Measurements from ENCODE around the gene ZNF19.

Gene ZNF19

DNA sequence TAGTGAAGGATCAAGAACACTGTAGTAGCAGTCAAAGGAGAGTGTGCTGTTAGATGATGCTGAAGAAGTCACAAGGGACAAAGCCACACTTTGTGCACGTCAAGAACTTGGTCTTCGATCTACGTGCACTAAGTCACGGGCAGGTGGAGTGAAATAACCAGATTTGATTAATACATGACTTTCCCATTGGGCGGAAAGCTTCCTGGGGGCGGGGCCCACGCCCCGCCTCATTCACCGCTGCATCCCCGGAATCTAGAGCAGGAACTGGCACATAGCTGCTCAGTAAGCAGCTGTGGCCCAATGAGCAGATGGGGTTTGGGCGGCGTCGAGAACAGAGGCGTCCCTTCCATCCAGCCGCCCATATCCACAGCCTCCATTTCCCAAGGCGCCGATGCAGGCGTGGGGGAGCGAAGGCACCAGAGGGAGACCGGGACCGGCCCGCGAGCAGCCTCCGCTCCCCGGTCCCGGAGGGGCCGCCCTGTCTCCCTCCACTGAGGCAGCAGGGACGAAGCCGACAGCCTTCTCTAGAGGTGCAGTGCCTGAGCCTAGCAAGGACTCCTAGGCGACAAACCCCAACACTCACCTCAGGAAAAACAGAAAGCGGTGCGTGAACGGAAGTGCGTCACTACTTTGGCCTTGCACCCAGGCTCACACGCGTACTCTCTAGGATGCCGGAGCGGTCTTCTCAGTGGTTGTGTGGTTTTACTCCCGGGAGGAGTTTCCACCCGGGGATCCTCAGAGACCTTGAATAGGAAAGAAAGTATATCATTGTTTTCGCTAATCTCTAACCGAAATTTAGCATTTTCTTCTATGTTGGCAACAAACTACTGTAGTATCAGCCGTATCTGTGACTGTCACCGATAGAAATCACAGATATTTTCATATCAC, 4.9 kb downstream of the ZNF19 start:
- DNase-seq: peak; percentile 62

DNA sequence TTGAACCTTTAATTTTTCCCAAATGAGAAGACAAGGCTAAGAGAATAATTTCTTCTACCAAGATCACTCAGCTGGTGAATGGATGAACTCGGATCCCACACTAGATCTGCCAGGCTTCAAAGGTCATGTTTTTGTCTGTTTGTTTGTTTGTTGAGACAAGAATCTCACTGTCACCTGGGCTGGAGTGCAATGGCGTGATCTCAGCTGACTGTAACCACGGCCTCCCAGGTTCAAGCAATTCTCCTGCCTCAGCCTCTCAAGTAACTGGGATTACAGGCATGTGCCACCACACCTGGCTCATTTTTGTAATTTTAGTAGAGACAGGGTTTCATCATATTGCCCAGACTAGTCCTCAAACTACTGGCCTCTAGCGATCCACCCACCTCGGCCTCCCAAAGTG, 6.6 kb downstream of the ZNF19 start:
- DNase-seq: no peak

DNA sequence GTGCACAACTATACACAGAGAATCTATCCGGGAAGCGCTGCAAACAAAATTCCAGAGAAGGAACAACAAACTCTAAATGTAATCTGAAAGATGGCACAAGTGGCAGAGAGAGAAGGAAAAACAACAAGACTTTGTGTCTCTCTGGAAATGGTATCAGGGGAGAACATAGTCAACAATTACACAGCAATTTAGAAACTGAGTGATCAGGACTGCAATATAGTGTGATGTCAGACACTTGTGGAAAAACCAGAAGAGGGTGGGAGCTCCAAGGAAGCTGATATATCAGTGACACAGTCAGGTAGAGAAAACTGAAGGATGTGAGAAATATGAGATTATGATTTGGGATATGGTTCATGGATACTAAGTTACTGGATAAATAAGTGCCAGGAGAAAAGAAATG, 8.2 kb downstream of the ZNF19 start:
- DNase-seq: no peak

DNA sequence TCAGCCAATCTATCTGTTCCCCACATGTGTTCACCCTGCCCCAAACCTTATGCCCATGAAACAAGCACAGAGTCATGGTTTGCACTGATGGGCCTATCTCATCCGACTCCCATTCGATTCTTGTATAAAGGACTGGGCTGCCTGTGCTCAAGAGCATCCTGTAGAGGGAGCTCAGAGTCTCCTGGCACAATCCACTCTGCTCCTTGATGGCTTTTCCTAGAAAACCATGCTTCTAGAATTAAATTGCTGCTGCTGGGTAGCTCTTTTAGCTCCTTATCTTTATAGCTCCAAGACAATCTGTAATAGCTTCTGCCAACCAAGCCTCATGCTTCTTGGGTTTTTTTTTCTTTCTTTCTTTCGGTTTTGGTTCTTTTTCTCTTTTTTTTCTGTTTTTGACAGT, 9.7 kb downstream of the ZNF19 start:
- no peak for DNase-seq

DNA sequence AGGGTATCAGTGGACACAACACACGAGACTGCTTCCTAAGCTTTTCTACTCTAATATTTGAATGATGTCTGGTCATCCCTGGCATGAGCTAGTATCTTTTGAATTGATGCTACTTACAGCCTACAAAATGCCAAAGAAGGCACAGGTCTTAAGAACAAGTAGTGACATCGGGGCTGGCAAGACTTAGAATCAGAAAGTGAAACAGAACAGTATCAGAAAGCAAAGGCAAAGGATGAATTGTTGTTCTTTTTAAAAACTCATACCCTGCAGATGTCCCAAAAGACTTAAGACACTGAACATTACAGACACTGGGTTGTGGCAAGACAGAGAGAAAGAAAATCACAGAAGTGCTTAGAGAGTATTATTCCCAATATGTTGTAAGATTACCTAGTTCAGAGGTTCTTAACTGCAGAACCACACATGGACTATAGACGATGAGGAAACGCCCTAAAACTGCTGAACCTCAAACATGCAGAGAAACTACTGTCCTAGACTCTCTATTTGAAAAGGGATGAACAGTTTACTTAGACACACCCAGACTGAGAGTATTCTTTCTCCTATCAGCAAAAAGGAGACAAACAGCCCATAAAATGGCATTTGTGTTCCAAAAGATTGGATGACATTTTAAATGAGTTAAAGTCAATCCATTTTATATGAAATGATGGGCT, 12.5 kb downstream of the ZNF19 start:
- DNase-seq: no peak

DNA sequence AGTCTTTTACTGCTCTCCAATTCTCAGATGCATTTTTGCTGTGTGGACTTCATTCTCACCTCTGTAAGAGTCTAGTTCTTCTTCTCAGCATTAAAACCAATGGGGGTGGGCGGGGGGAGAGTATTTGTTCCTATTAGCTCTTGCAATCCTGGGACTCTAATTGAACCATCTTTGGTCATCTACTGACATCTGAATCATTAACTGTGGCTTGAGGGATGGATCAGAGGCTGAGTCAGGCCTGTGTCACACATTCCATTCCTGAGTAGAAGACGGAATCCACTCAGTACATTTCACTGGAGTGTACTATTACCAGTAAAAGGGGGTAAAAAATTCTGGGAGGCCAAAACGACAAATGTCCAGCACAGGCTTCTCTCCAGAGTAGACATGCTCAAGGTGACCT, 14.3 kb downstream of the ZNF19 start:
- DNase-seq: no peak

DNA sequence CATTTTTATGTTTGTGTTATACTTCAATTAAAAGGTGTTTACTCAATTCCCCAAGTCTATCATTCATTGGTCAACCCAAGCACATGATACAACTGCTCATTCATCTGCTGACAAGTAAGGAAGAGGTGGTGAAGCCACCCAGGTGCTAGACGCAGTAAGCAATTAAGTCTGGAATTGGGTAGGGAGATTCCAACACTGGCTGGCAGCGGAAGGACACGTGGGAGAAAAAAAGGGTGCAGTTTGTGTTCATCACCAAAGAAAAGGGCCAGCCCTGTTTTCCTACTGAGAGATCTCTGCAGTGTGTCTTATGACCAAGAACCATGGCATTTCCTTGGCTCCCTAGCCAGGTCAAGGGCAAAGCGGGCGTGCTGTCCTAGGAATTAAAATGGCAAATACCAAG, 15.2 kb downstream of the ZNF19 start:
- DNase-seq: no peak

DNA sequence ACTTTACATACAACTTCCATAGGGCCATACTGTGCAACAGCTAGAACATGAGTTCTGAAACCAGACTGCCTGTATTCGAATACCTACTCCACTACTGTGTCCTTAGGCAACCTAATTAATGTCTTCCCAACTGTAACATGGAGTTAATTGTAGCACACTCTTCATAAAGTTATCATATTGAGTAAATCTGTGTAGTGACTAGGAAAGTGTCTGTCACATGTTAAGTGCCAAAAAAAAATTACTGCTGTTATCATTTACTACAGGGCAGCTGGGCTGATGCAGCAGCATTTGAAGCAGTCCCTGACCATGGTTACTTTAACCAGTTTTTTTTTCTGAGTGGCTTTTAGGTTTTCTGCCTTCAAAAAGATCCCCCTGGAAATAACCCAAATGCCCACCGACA, 16.2 kb downstream of the ZNF19 start:
- DNase-seq: no peak

DNA sequence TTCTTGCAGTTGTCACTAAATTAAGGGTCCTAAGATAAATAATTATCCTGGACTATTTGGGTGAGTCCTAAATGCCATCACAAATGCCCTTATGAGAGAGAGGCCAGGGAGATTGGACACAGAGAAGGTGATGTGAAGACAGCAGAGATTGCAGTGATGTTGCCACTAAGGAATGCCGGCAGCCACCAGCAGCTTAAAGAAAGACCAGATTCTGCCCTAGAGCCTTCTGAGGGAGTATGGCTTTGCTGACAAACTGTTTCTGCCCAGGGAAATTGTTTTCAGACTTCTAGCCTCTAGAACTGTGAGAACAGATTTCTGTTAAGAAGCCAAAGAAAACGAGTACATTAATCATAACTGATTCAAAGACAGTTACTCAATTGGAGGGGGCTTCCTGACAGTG, 17.1 kb downstream of the ZNF19 start:
- no peak for DNase-seq

DNA sequence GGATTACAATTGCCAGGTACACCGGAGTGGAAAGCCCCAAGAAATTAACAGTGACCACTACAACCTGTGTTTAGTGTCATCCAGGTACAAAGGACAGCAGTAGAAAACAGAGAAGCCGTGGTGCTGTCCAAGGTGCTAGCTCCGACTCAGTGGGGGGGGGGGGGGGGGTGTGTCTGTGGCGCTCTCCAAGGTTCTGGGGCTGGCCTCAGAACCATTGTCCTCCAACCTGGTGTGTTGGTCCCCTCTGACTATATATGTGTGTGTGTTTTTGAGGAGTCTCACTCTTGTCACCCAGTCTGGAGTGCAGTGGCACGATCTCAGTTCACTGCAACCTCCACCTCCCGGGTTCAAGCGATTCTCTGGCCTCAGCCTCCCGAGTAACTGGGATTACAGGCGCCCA, 21.3 kb downstream of the ZNF19 start:
- DNase-seq: peak; percentile 27

DNA sequence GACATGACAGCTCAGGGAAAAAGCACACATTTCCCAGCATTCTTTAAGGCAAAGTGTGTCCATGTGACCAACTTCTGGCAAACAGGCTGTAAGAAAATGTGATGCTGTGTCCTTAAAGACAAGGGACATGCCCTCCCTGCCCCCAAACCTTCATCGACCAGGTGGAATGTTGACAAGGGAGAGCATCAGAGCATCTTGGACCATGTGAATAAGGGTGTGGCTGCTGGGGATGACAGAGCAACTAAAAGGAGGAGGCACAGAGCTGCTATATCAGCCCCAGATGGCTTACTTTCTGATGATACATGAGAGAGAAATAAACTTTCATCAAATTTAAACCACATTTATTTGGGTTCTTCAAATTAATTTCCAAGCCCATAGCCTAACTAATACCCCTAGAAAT, 24.9 kb downstream of the ZNF19 start:
- no peak for DNase-seq

DNA sequence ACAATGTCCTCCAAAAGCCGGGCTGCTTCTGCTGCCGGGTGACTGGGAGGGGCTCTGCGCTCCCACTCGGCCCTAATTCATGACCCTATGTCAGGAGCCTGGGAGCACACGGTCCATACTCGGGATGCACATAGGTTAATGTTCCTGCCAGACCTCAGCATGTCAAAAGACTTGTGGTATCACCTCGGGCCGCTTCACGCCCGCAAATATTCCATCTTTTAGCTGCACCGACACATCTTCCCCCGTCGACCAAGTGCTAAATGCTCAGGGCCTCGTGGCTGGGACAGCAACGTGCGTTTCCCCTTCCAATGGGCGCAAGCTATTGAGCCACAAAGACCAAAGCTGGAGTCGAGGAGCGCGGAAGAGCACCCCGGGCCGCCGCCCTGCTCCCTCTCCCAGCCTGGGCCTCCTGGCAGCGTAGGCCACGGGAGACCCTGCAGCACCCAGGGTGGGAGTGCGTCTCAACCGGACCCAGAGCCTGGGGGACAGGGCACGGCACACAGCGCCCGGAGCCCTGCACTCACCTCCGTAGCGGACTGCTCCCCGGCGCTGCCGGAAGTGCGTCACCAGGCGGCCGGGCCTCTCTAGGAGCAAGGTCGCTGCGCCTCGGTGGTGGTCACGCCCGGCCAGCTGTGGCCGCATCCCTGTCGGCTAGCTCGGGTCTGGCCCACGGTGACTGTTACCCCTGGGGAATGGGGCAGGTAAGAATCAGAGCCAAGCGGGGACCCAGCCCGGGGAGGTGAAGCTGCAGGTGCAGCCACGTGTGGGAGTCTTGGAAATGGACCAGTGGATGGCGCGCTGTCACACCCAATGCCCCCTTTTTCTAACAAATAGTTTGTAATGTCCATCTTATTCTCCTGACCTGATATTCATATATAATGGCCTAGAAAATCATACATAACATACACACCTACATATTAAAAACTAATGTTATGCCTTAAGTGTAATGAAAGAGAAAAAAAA, 27.2 kb downstream of the ZNF19 start, which contains the start of gene ZNF23:
ZNF23 (minus strand) TSS at position 562 of the 963 bp plus-strand sequence. CDS start 5,451 bp downstream, outside the sequence.
- DNase-seq: peak; percentile 75

DNA sequence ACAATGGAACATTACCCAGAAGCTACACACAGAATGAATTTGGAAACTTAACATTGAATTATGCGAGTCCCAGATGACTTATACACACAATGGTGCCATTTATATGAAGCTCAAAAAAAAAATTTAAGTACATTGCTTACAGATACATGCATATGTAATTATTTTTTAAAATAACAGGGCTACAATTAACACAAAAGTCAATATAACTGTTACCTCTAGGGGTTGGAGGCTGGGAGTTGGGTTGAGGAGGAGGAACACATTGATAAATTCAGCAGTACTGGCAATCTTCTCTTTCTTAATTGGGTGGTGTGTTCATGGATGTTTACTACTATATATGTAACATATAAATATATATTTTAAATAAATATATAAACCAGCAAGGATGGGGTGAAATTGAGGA, 28.2 kb downstream of the ZNF19 start:
- DNase-seq: no peak

DNA sequence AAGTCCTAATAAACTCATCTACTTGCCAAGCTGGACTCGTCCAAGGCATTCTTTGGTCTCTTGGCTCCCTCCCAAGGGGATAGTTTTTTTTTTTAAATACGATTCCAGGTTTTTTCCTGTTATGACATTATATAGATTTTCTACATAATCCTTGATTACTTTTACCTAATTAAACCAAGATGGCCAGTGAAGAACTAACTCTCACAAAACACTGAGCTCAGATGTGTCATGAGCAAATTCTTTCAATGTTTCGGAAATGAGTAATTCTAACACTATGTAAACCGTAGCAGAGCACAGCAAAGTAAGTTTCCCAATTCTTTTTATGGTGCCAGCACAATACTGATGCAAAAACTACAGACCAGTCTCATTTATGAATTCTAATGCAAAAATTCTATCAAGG, 28.9 kb downstream of the ZNF19 start:
- DNase-seq: no peak

DNA sequence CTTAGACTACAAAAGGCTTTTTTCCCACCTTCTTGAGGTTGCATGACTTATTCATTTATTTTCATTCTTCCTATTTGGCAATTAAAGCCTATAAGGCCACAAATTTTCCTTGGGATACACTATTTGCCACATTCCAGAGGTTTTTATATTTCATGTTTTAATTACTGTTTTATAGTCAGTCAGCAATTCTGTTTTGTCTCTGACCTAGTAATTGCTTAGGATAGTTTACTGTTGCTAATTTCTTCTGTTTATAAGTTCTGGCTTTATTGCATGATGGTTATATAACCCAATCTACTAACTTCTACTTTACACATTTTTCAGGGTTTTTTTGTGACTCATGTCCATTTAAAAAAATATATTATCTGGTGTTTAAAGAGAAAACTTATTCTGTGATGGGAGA, 29.6 kb downstream of the ZNF19 start:
- DNase-seq: no peak

DNA sequence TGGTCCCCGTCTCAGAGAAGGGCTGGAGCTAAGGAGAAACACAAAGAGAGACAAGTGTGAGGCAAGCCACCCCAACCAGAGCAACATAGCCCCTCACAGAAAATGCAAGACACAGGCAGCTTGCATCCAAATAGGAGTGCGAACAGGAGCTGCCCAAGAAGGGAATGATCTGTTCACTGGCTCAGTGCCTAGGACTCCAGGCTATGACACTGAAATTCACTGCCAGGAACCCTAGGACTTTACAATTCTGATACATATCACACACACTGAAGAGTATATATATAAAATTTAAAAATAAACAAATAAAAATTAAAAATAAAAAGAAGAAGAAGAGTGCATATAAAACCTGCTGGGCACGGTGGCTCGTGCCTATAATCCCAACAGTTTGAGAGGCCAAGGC, 32.3 kb downstream of the ZNF19 start:
- DNase-seq: no peak

DNA sequence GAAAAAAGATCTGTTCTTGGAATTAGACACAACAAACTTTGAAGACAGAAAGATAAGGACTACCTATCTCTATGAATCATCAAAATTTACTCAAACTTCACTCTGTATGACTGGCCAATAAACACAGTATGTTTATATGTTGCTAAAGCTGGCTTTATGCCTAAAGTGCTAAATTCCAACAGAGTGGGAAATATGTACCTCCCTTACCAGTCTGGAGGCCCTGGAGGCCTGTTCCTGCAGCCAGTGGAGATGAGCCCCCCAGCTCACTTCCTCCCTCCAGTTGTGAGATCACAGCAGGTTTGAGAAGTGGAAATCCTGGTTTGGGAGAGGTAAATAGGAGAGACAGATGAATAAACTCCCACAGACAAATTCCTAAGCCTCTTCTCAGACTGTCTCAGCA, 36.1 kb downstream of the ZNF19 start:
- no peak for DNase-seq

DNA sequence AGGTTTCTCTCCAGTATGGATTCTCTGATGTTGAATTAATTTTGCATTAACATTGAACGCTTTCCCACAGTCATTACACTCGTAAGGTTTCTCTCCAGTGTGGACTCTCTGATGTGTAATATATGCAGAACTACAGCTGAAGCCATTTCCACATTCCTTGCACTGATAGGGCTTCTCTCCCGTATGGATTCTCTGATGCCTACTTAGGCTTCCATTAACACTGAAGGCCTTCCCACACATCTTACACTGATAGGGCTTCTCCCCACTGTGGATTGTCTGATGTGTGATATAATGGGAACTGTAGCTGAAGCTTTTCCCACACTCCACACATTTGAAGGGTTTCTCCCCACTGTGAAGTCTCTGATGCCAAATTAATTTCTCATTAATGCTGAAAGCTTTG, 40.1 kb downstream of the ZNF19 start:
- DNase-seq: no peak

DNA sequence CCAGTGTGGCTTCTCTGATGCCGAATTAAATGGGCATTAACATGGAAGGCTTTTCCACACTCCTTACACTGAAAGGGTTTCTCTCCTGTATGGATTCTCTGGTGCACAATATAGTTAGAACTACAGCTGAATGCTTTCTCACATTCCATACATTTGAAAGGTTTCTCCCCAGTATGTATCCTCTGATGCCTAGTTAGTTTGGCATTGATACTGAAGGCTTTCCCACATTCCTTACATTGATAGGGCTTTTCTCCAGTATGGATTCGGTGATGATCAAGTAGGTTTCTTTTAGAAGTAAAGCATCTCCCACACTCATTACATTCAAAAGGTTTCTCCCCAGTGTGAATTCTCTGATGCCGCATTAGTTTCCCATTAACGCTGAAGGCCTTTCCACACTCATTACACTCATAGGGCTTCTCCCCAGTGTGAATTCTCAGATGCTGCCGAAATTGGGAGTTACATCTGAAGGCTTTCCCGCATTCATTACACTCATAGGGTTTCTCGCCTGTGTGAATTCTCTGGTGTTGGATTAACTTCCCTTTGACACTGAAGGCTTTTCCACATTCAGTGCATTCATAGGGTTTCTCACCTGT, 40.8 kb downstream of the ZNF19 start:
- DNase-seq: no peak

DNA sequence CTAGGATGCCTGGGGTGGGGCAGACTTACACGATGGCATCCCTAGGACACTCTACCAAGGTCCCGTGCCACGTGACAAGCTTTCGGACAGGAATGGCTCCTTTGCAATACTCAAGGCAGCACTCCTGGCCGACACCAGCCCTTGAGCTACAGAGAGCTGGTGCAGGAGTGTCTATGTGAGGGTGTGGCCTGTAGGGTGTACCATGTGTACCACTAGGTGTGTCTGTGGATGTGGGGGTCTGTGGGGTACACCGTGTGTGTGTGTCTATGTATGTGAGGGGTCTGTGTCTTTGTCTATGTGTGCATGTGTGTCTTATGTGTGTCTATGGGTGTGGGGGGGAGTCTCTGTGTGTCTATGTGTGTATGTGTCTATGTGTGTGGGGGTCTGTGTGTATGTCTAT, 45.4 kb downstream of the ZNF19 start:
- no peak for DNase-seq

DNA sequence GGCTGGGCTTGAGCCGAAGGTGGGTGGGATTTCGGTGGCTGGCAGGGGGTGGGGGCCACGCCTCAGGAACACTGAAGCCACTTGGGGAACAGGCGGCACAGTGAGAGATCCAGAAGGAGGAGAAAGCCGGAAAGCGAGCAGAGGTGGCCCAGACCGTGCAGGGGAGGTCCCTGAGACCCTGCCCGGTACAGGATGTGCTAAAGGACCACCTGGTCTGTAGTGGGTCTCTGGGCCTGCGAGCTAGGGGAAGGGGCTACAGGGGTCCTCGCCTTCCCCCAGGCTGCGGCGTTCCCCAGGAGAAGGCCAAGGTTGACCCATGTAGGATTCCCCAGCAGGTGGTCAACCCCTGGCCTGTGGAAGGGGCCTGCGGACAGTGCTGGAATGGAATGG, 47.1 kb downstream of the ZNF19 start, which contains the start of gene TLE7:
TLE7 (minus strand) TSS at position 4 of the 390 bp plus-strand sequence. CDS start 8,730 bp downstream, outside the sequence.
- no peak for DNase-seq

DNA sequence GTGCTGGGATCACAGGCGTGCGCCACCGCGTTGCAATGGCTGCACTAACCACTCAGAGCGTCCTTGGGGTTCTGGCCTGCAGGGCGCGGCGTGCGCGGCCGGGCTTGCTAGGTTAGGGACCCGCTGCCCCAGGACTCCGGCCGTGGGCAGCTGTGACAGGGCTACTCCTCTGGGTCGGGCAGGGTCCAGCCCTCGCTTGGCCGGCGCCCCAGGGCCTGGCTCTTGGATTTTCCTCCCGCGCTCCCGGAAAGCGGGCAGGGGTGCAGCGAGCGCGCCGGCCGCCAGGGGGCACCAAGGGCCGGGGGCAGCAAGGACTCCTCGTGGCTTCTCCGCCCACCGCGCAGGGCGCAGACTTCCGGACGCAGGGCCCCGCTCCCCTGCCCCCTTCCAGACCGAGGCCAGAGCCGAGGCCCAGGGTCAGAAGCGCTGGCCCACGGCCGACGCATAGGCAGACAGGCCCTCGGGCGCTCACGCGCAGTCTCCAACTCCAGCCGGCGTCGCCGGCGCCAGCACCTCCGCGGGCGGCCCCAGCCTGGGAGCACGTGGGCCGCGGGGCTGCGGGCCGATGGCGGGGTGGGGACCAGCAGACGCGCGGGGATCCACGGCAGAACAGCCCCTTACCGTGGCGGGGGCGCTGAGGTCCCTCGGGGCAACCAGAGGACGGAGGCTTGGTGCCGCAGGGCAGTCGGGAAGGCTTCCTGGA, 47.6 kb downstream of the ZNF19 start:
- peak; percentile 25 for DNase-seq

Measured in stimulated activated CD4-positive, alpha-beta T cell treated with anti-CD3 and anti-CD28 coated beads, Interleukin-12 subunit alpha, Interleukin-12 subunit beta, amount 100 ng/mL, for 4 hours (primary cell).